ENCODE measurements around the gene VTA1.

GRCh38 chr6:142235272-142235671 lies 88.2 kb downstream of the VTA1 start:
- TF ChIP-seq CTCF (IDR thresholded peaks at IDR 0.05 in 2 of 3, conservative IDR thresholded peaks at IDR 0.05 in 1 of 3; ENCODE audit: borderline replicate concordance in 1 of 3, insufficient read depth in 1 of 3, low read depth in 2 of 3, low read length in 2 of 3) (no peak), EZH2 (IDR thresholded peaks at IDR 0.05) (no peak), SRF (IDR thresholded peaks at IDR 0.05; ENCODE audit: low read depth) (no peak), CBX3 (IDR thresholded peaks at IDR 0.05; ENCODE audit: low read depth) (no peak)

Measured in HCT116 (cell line).